Trophoblast cell (in vitro differentiated cells and primary cell): ENCODE results near the gene ARAP1.

Experiments
- DNase-seq, 2 donors: peaks; one replicate each; pipeline ENCODE4 v3.0.0-alpha.2; 2016
- H2AFZ ChIP-seq: 2 replicates; pipeline ENCODE4 v1.6.1; 2013; ENCODE audit warnings: low read length, moderate library complexity, mild to moderate bottlenecking; ENCODE audit not compliant: insufficient read depth, poor library complexity
- H2AK5ac ChIP-seq: 2 replicates; pipeline ENCODE4 v1.6.1; 2013; ENCODE audit warnings: mild to moderate bottlenecking, low read length
- H2BK120ac ChIP-seq: 2 replicates; pipeline ENCODE4 v1.6.1; 2013; ENCODE audit warnings: low read length, mild to moderate bottlenecking, moderate library complexity; ENCODE audit not compliant: insufficient read depth, poor library complexity
- H2BK12ac ChIP-seq: 2 replicates; pipeline ENCODE4 v1.6.1; 2013; ENCODE audit warnings: mild to moderate bottlenecking, low read length, moderate library complexity
- H2BK5ac ChIP-seq: 2 replicates; pipeline ENCODE4 v1.6.1; 2013; ENCODE audit warnings: low read length, low read depth, moderate library complexity, mild to moderate bottlenecking; ENCODE audit not compliant: poor library complexity
- H3K14ac ChIP-seq: 2 replicates; pipeline ENCODE4 v1.6.1; 2013; ENCODE audit warnings: mild to moderate bottlenecking, low read length
- H3K18ac ChIP-seq: 2 replicates; pipeline ENCODE4 v1.6.1; 2013; ENCODE audit warnings: mild to moderate bottlenecking, low read length
- H3K23ac ChIP-seq: 2 replicates; pipeline ENCODE4 v1.6.1; 2013; ENCODE audit warnings: low read length
- H3K27ac ChIP-seq: 2 replicates; pipeline ENCODE4 v1.5.1; 2013; ENCODE audit warnings: low read depth, mild to moderate bottlenecking, inconsistent platforms, low read length, moderate library complexity
- H3K27me3 ChIP-seq: 2 replicates; pipeline ENCODE4 v1.6.1; 2013; ENCODE audit warnings: inconsistent platforms, mild to moderate bottlenecking, low read length, moderate library complexity; ENCODE audit not compliant: insufficient read depth
- H3K36me3 ChIP-seq, 2 experiments: 1 replicate in 1 of 2; 2 replicates in 1 of 2; pipeline ENCODE4 v1.6.1; 2013; ENCODE audit warnings: low read length in 2 of 2, mild to moderate bottlenecking in 2 of 2, moderate library complexity in 1 of 2; ENCODE audit not compliant: insufficient read depth in 2 of 2, control insufficient read depth in 1 of 2
- H3K4ac ChIP-seq: 2 replicates; pipeline ENCODE4 v1.6.1; 2013; ENCODE audit warnings: low read depth, mild to moderate bottlenecking, low read length, moderate library complexity
- H3K4me1 ChIP-seq, 2 experiments: 1 replicate in 1 of 2; 2 replicates in 1 of 2; pipeline ENCODE4 v1.6.1; 2013; ENCODE audit warnings: low read length in 2 of 2, mild to moderate bottlenecking in 2 of 2, moderate library complexity in 1 of 2; ENCODE audit not compliant: insufficient read depth in 2 of 2, control insufficient read depth in 1 of 2
- H3K4me2 ChIP-seq: 2 replicates; pipeline ENCODE4 v1.6.1; 2013; ENCODE audit warnings: inconsistent platforms, mild to moderate bottlenecking, low read length, moderate library complexity
- H3K4me3 ChIP-seq: 2 replicates; pipeline ENCODE4 v1.5.1; 2013; ENCODE audit warnings: mild to moderate bottlenecking, low read depth, low read length, inconsistent platforms
- H3K79me1 ChIP-seq: one replicate; pipeline ENCODE4 v1.6.1; 2013; ENCODE audit warnings: low read length
- H3K79me2 ChIP-seq: 2 replicates; pipeline ENCODE4 v1.6.1; 2013; ENCODE audit warnings: low read length, mild to moderate bottlenecking; ENCODE audit not compliant: control insufficient read depth, insufficient read depth, poor library complexity
- H3K9ac ChIP-seq: 2 replicates; pipeline ENCODE4 v1.6.1; 2013; ENCODE audit warnings: mild to moderate bottlenecking, low read length
- H3K9me3 ChIP-seq: 2 replicates; pipeline ENCODE4 v1.6.1; 2013; ENCODE audit warnings: low read depth, mild to moderate bottlenecking, control low read depth, inconsistent platforms, low read length; ENCODE audit not compliant: insufficient read depth
- H4K12ac ChIP-seq: 2 replicates; pipeline ENCODE4 v1.6.1; 2013; ENCODE audit warnings: low read depth, mild to moderate bottlenecking, low read length, moderate library complexity
- H4K8ac ChIP-seq: 2 replicates; pipeline ENCODE4 v1.6.1; 2013; ENCODE audit warnings: low read depth, mild to moderate bottlenecking, low read length, moderate library complexity
- H4K91ac ChIP-seq: one replicate; pipeline ENCODE4 v1.6.1; 2013; ENCODE audit warnings: low read depth, mild to moderate bottlenecking, low read length, moderate library complexity
- WGBS: extraction: QIAGEN DNeasy Blood & Tissue Kit; methylation state at CpG from one replicate; pipeline ENCODE4 v1.1.7; 2013; ENCODE audit warnings: missing lambda C conversion rate; ENCODE audit not compliant: insufficient read length, insufficient coverage; ENCODE audit errors: extremely low coverage; 5-methylcytosine and 5-hydroxymethylcytosine counted together

The ARAP1 gene

DNA sequence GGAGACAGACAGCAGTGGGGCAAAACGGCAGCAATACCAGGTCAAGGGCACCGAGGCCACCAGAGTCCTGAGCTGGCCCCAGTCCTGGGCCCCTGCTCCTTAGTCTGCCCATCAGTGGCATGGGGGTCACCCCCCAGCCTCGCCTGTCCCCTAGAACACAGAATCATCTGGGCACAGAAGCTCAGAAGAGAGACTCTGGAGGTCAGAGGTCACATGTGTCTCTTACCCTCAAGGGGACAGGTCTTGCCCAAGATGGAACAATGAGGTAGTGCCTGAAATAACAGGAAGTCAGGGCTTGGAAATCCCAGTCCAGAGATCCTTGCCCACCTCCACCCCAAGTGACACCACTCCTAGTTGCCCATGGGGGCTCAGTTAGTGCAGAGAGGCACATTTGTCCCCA is 98.6 kb downstream of the ARAP1 start:
- no peak overlapping the region for H3K4ac ChIP-seq
- H3K14ac ChIP-seq, result no peak overlapping the region
- DNase-seq, result no peak
- H3K79me2 ChIP-seq, result no peaks in the 10 kb centered on the region
- no peak overlapping the region for H3K4me2 ChIP-seq
- H2BK12ac ChIP-seq, result no peak overlapping the region
- H4K91ac ChIP-seq, result no peak overlapping the region
- no peak overlapping the region for H3K27ac ChIP-seq
- no peak overlapping the region for H4K12ac ChIP-seq
- no CpG with 5 or more reads among the region's 3 CpGs for WGBS
- H3K9ac ChIP-seq, result no peak overlapping the region
- H2BK120ac ChIP-seq, result no peak overlapping the region
- no peaks in the 10 kb centered on the region for H3K36me3 ChIP-seq
- H2AK5ac ChIP-seq, result no peak overlapping the region
- H3K23ac ChIP-seq, result no peak overlapping the region
- H3K27me3 ChIP-seq, result no peaks in the 10 kb centered on the region
- no peak overlapping the region for H4K8ac ChIP-seq
- H2AFZ ChIP-seq, result no peak overlapping the region
- H3K4me1 ChIP-seq, result no peaks in the 10 kb centered on the region
- no peaks in the 10 kb centered on the region for H3K79me1 ChIP-seq
- H2BK5ac ChIP-seq, result no peak overlapping the region
- H3K9me3 ChIP-seq, result peaks cover 3% of the 10 kb centered on the region
- H3K4me3 ChIP-seq, result no peak overlapping the region
- no peak overlapping the region for H3K18ac ChIP-seq

DNA sequence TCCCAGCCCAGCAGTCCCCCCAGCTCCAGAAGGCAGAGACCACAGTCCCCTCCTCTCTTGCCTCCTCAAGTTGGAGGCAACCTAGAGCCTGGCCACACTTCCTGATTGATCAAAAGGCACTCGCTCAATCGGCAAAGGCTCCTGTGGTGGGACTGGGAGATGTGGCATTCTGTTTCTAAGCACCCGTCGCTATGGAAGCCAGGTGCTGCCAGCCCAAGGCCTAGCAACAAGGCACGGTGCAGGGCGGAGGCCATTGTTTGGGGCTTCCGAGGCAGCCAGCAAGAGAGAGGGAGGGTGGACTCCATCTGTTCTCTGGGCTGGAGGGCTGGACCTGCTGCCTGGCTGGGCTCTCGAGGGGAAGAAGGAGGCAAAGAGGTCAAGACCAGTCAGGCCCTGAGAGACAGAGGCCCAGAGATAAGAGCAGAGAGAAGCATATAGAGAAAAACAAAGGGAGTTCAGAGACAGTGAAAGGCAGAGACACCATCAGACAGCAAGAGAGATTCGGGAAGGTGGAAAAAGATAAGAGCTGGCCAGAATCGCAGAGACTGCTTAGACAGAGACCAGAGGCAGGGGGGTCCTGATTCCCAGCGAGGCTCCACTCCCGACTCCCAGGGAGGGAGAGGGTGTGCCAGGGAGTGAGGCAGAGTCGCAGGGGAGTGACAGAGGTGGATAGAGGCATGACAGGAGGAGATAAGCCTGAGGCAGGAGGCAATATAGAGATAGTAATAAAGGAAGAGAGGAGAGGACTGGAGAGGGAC is 99.2 kb downstream of the ARAP1 start:
- no peak for DNase-seq
- WGBS, result no CpG with 5 or more reads among the region's 13 CpGs
- H4K12ac ChIP-seq, result no peak overlapping the region
- H3K4me3 ChIP-seq, result no peak overlapping the region
- no peak overlapping the region for H2BK5ac ChIP-seq
- no peak overlapping the region for H4K91ac ChIP-seq
- no peak overlapping the region for H3K23ac ChIP-seq
- no peaks in the 10 kb centered on the region for H3K4me1 ChIP-seq
- no peaks in the 10 kb centered on the region for H3K79me1 ChIP-seq
- no peak overlapping the region for H2AK5ac ChIP-seq
- H3K79me2 ChIP-seq, result no peaks in the 10 kb centered on the region
- H3K27ac ChIP-seq, result no peak overlapping the region
- H3K9me3 ChIP-seq, result peaks cover 3% of the 10 kb centered on the region
- no peak overlapping the region for H2BK120ac ChIP-seq
- H3K4me2 ChIP-seq, result no peak overlapping the region
- H3K9ac ChIP-seq, result no peak overlapping the region
- H3K4ac ChIP-seq, result no peak overlapping the region
- no peak overlapping the region for H2AFZ ChIP-seq
- no peak overlapping the region for H3K14ac ChIP-seq
- H3K27me3 ChIP-seq, result no peaks in the 10 kb centered on the region
- H3K18ac ChIP-seq, result no peak overlapping the region
- H3K36me3 ChIP-seq, result no peaks in the 10 kb centered on the region
- no peak overlapping the region for H2BK12ac ChIP-seq
- H4K8ac ChIP-seq, result no peak overlapping the region

DNA sequence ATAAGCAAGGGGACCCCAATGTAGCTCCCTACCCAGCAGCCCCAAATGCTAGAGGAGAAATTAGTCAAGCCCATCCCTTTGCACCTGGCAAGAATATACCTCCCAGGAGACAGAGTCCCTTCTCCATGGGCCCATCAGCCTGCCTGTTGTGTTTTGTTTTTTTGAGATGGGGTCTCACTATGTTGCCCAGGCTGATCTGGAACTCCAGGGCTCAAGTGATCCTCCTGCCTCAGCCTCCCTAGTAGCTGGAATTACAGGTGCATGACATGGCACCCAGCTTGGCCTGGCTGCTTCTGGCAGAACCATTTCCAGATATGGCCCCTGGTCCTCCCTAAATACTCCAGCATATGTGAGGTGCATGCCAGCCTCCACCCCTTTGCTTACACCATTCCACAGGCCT is 100.1 kb downstream of the ARAP1 start:
- Histone ChIP-seq H4K91ac (no peak overlapping the region), H3K36me3 (no peaks in the 10 kb centered on the region), H3K14ac (no peak overlapping the region), H2BK5ac (no peak overlapping the region), H3K27me3 (no peaks in the 10 kb centered on the region), H3K9me3 (peaks cover 3% of the 10 kb centered on the region), H3K9ac (no peak overlapping the region), H2BK120ac (no peak overlapping the region), H2BK12ac (no peak overlapping the region), H4K12ac (no peak overlapping the region), H3K18ac (no peak overlapping the region), H3K4me1 (no peaks in the 10 kb centered on the region), H3K79me2 (no peaks in the 10 kb centered on the region), H2AFZ (no peak overlapping the region), H2AK5ac (no peak overlapping the region), H3K79me1 (no peaks in the 10 kb centered on the region), H3K4me3 (no peak overlapping the region), H3K4me2 (no peak overlapping the region), H3K27ac (no peak overlapping the region), H3K23ac (no peak overlapping the region), H3K4ac (no peak overlapping the region), H4K8ac (no peak overlapping the region)
- no peak for DNase-seq

DNA sequence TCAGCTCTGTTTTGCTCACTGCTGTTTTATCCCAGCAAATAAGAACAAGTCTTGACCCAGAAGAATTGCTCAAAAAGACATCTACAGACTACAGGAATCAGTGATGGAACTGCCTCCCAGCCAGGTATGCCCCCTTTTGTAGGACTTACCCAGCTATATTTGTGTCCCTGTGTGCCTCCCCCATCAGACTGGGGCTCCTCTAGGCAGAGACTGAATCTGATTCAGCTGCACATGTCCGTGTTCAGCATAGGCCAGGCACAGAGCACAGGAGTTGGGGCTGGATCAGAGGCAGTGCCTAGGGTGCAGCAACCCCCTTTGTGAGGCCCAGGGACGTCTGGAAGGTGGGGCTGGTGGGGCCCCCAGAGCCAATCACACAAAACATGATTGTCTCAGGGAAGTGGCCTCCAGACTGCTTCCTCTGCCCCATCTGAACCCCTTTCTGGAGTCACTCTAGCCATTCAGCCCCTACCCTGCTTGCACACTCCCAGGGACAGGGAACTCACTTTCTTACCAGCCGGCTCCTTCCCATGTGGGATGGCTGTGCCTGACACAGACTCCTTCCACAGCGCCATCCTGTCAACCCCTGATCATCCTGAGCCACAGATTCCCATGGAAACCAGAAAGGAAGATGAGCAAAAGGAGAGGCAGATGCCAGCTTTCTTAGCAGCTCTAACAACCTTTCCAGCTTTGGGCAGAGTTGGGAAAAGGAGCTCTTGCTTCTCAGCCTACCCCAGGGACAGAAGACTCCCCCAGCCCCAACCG is 102.8 kb downstream of the ARAP1 start:
- Histone ChIP-seq H4K8ac (no peak overlapping the region), H3K79me2 (no peaks in the 10 kb centered on the region), H3K4me3 (no peak overlapping the region), H2BK5ac (no peak overlapping the region), H3K79me1 (no peaks in the 10 kb centered on the region), H3K18ac (no peak overlapping the region), H3K14ac (no peak overlapping the region), H3K4ac (no peak overlapping the region), H2AFZ (no peak overlapping the region), H2AK5ac (no peak overlapping the region), H4K91ac (no peak overlapping the region), H3K27me3 (no peaks in the 10 kb centered on the region), H3K9me3 (no peaks in the 10 kb centered on the region), H3K4me1 (peaks cover 0 to 4% of the 10 kb centered on the region in 2 experiments), H4K12ac (no peak overlapping the region), H3K36me3 (no peaks in the 10 kb centered on the region), H3K4me2 (no peak overlapping the region), H2BK12ac (no peak overlapping the region), H3K27ac (no peak overlapping the region), H3K9ac (no peak overlapping the region), H2BK120ac (no peak overlapping the region), H3K23ac (no peak overlapping the region)
- WGBS, result no CpG with 5 or more reads among the region's 5 CpGs
- no peak for DNase-seq
